ENCODE data around the gene RFLNA. TPM values are rescaled to one million over a fixed set of nuclear protein-coding genes. Genes with fewer than 3 reads are reported as not detected.

The RFLNA gene
- total RNA-seq, 2 donors from 2014 or later: 2.0 to 6.5 TPM

DNA sequence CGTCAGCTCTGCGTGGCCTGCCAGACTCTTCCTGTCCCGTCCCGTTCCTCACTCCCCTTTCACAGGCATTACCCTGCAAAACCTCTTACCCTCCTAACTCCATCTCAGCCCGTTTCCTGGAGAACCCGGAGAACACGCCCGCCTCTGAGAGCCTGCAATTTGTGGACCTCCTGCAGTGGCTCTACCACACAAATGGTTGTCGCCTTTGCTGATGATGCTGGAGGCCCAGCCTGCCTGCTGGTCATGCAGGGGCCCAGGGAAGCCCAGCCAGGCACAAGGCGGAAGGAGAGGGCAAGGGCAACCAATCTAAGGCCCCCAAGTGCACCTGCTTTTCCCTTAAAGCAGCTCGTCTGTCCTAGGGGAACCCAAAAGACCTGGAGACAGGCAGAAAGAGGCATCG is 22.5 kb downstream of the RFLNA start:
- TF ChIP-seq, protein P1, sequence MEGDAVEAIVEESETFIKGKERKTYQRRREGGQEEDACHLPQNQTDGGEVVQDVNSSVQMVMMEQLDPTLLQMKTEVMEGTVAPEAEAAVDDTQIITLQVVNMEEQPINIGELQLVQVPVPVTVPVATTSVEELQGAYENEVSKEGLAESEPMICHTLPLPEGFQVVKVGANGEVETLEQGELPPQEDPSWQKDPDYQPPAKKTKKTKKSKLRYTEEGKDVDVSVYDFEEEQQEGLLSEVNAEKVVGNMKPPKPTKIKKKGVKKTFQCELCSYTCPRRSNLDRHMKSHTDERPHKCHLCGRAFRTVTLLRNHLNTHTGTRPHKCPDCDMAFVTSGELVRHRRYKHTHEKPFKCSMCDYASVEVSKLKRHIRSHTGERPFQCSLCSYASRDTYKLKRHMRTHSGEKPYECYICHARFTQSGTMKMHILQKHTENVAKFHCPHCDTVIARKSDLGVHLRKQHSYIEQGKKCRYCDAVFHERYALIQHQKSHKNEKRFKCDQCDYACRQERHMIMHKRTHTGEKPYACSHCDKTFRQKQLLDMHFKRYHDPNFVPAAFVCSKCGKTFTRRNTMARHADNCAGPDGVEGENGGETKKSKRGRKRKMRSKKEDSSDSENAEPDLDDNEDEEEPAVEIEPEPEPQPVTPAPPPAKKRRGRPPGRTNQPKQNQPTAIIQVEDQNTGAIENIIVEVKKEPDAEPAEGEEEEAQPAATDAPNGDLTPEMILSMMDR (IDR thresholded peaks at IDR 0.05): no peak
- Histone ChIP-seq H3K36me3 (no peaks in the 10 kb centered on the region), H3K27me3 (replicated peaks; ENCODE audit: insufficient read depth) (no peaks in the 10 kb centered on the region), H3K4me1 (ENCODE audit: control insufficient read depth in 1 of 2, low read depth in 2 of 2) (peaks cover 0 to 12% of the 10 kb centered on the region in 2 donors), H3K4me3 (no peak overlapping the region), H3K9me3 (no peaks in the 10 kb centered on the region), H3K27ac (no peak overlapping the region)
- ATAC-seq (ENCODE audit: insufficient number of reproducible peaks, low FRiP score, low read depth) (no peak), DNase-seq (ENCODE audit: low spot score) (no peak)

DNA sequence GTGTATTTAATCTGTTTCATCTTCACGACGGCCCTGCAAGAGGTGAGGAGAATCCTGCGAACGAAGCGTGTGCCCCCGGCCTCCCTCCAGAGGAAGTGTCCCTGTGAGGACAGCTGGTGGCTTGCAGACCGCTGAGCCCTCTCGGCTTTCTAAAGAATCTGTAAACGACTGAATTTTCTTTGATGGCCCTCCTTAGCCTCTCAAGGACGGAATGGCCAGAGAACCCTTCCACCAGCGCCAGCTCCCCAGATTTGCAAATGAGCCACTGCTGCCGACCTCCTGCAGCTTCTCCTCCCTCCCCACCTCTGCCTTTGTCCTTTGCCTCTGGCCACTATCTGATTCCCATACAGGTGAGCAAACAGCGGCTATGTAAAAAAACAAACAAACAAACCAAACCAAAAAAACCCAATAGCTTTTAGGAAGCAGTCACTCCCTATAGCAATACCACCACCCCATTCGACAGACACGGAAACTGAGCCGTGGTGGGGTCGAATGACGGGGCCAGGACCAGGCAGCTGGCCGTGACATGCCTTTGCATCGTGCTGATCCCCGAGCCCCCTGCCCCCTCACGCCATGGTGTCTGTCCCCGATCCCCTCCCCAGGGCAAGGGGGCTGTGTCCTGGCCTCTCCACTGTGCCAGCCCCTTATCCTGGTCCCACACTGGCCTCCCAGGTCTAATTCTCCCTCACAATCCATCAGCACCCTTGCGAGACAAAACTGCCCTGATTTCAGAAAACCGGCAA is 23.6 kb downstream of the RFLNA start:
- Histone ChIP-seq H3K27ac (no peak overlapping the region), H3K4me1 (ENCODE audit: control insufficient read depth in 1 of 2, low read depth in 2 of 2) (peaks cover 0 to 12% of the 10 kb centered on the region in 2 donors), H3K36me3 (peaks cover 1% of the 10 kb centered on the region), H3K27me3 (replicated peaks; ENCODE audit: insufficient read depth) (no peaks in the 10 kb centered on the region), H3K9me3 (no peaks in the 10 kb centered on the region), H3K4me3 (no peak overlapping the region)
- DNase-seq (ENCODE audit: low spot score) (no peak), ATAC-seq (ENCODE audit: insufficient number of reproducible peaks, low FRiP score, low read depth) (no peak)
- TF ChIP-seq, protein P1 (IDR thresholded peaks at IDR 0.05): no peak

DNA sequence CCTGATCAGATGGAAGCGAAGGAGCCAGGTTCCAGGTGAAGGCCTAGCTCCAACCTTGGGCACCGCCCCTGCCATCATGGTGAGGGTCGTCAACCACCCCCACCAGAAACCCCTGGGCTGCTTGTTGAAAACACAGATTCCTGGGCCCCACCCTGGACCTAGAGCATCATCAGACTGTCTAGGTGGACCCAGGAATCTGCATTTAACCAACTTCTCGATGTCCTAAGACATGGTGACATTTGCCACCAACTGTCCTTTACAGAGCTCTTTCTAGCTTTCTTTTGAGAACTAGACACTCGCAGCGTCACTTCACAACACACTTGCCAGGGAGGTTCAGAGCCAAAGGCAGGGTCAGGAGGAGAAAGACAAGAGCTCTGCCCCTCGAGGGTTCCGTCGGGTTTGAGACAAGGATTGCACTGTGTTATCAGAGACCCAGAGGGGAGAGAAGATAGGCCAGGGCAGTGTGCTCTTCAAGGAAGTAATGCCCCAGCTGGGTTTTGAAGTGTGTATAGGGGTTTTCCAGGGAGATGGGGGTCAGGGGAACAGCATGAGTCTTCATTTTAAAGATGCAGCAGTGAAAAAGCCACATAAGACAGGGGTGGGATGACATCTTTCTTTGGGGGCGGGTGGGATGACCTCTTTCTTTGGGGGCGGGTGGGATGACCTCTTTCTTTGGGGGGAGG is 24.6 kb downstream of the RFLNA start:
- Histone ChIP-seq H3K4me1 (ENCODE audit: control insufficient read depth in 1 of 2, low read depth in 2 of 2) (peaks cover 0 to 12% of the 10 kb centered on the region in 2 donors), H3K9me3 (peaks cover 6% of the 10 kb centered on the region), H3K27ac (no peak overlapping the region), H3K36me3 (peaks cover 12% of the 10 kb centered on the region), H3K4me3 (no peak overlapping the region), H3K27me3 (replicated peaks; ENCODE audit: insufficient read depth) (no peaks in the 10 kb centered on the region)
- TF ChIP-seq, protein P1 (IDR thresholded peaks at IDR 0.05): no peak
- ATAC-seq (ENCODE audit: insufficient number of reproducible peaks, low FRiP score, low read depth) (no peak), DNase-seq (ENCODE audit: low spot score) (no peak)

DNA sequence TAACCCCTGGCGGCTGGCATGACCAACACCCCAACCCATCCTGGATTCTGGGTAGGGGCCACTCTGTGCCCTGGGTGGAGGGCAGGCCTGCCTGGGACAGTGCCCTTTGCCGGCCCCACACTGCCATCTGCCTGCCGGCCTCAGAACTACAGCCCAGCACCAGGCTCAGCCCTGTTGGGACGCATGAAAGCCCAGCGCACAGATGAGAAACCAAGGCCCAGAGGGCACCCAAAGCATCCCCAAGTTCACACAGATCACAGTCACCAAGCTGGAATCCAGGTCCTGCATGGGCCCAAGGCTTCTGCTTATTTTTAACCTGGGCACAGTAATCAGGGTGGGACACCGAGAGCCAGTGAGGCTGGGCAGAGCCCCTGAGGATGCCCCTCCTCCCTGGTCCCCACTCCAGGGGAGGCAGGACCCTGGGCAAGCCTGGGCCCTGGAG is 26.2 kb downstream of the RFLNA start:
- H3K4me3 ChIP-seq: no peak overlapping the region
- peaks cover 24% of the 10 kb centered on the region for H3K36me3 ChIP-seq
- peaks cover 6% of the 10 kb centered on the region for H3K9me3 ChIP-seq
- no peaks in the 10 kb centered on the region for H3K27me3 ChIP-seq (replicated peaks; ENCODE audit: insufficient read depth)
- H3K27ac ChIP-seq: no peak overlapping the region
- TF ChIP-seq, protein P1 (IDR thresholded peaks at IDR 0.05): peak; percentile 93
- ATAC-seq (ENCODE audit: insufficient number of reproducible peaks, low FRiP score, low read depth): peak; percentile 49
- peaks cover 0 to 12% of the 10 kb centered on the region in 2 donors for H3K4me1 ChIP-seq (ENCODE audit: control insufficient read depth in 1 of 2, low read depth in 2 of 2)
- no peak for DNase-seq (ENCODE audit: low spot score)

DNA sequence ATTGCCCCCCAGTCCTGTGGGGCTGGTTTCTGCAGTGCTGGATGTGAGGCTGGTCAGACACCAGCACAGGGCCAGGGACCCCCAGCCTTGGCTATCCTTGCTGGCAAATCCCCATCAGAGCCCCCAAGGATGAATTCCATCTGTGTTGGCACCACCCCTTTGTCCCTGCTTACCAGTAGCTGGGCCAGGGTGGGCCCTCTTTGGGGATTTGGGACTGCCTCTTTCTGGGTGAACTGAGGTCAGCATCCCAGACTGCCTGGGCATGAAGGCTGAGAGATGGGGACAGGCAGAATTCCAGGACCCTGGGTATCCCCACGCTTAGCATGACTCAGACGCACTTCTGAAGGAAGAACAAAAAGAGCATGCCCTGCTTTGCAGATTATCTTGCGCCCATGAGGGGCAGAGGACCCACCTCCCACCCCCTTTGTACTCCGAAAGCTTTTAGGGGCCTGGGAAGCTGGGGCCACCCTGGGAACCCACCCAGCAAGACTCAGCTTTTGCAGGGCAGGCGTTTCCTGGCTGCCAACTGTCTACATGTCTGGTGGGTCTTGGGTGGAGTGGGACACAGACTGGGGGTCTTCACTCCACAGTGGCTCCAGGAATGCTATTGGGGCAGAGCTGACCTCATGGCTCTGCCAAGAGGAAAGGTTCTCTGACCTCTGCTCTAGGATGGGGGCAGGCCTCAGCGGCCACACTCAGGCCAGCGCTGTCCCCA is 26.8 kb downstream of the RFLNA start:
- H3K27me3 ChIP-seq (replicated peaks; ENCODE audit: insufficient read depth): no peaks in the 10 kb centered on the region
- ATAC-seq (ENCODE audit: insufficient number of reproducible peaks, low FRiP score, low read depth): no peak
- H3K4me1 ChIP-seq (ENCODE audit: control insufficient read depth in 1 of 2, low read depth in 2 of 2): peaks cover 0 to 15% of the 10 kb centered on the region in 2 donors
- peaks cover 6% of the 10 kb centered on the region for H3K9me3 ChIP-seq
- DNase-seq (ENCODE audit: low spot score): no peak
- TF ChIP-seq, protein P1 (IDR thresholded peaks at IDR 0.05): no peak
- peaks cover 29% of the 10 kb centered on the region for H3K36me3 ChIP-seq
- no peak overlapping the region for H3K4me3 ChIP-seq
- no peak overlapping the region for H3K27ac ChIP-seq

All from thoracic aorta (tissue), 2 donors.